Measurements from ENCODE around the gene SERTAD1.
"Not testable (repeated sequence)": the region's sequence is repeated elsewhere in the genome, so short reads cannot be mapped to it uniquely, and the experiment has no call there.

SERTAD1 gene

GRCh38 chr19:40422748-40423566 lies 2.8 kb downstream of the SERTAD1 start:
- DNase-seq (ENCODE audit: low read depth, low spot score) = no peak

GRCh38 chr19:40421993-40422747 lies 3.6 kb downstream of the SERTAD1 start:
- no peak for DNase-seq (ENCODE audit: low read depth, low spot score)

GRCh38 chr19:40420766-40421765 lies 4.7 kb downstream of the SERTAD1 start:
- no peak for DNase-seq (ENCODE audit: low read depth, low spot score)

GRCh38 chr19:40420451-40420765 lies 5.4 kb downstream of the SERTAD1 start:
- no peak for DNase-seq (ENCODE audit: low read depth, low spot score)

- DNase-seq (ENCODE audit: low read depth, low spot score) = no peak
These were observed 6.0 kb downstream of the SERTAD1 start for GRCh38 chr19:40419780-40420179.

- DNase-seq (ENCODE audit: low read depth, low spot score) = no peak
These were observed 6.7 kb downstream of the SERTAD1 start for GRCh38 chr19:40419066-40419612.

GRCh38 chr19:40418040-40418439 lies 7.8 kb downstream of the SERTAD1 start:
- DNase-seq (ENCODE audit: low read depth, low spot score) = no peak

- no peak for DNase-seq (ENCODE audit: low read depth, low spot score)
These were observed 8.2 kb downstream of the SERTAD1 start for GRCh38 chr19:40417643-40417981.

GRCh38 chr19:40416918-40417642 lies 8.7 kb downstream of the SERTAD1 start:
- DNase-seq (ENCODE audit: low read depth, low spot score) = no peak

GRCh38 chr19:40415768-40416167 lies 10.0 kb downstream of the SERTAD1 start:
- DNase-seq (ENCODE audit: low read depth, low spot score) = no peak

GRCh38 chr19:40414542-40415535 lies 11.0 kb downstream of the SERTAD1 start:
- no peak for DNase-seq (ENCODE audit: low read depth, low spot score)

- DNase-seq (ENCODE audit: low read depth, low spot score) = no peak
These were observed 12.4 kb downstream of the SERTAD1 start, which contains the start of gene PRX for GRCh38 chr19:40413291-40413845. Gene PRX, minus strand, starts transcription at chr19:40413378. Its CDS starts 5,446 bp downstream, at chr19:40407932.

GRCh38 chr19:40412866-40413265 lies 12.9 kb downstream of the SERTAD1 start:
- DNase-seq (ENCODE audit: low read depth, low spot score) = no peak

GRCh38 chr19:40411958-40412499 lies 13.8 kb downstream of the SERTAD1 start:
- no peak for DNase-seq (ENCODE audit: low read depth, low spot score)

GRCh38 chr19:40411125-40411842 lies 14.5 kb downstream of the SERTAD1 start:
- no peak for DNase-seq (ENCODE audit: low read depth, low spot score)

- DNase-seq (ENCODE audit: low read depth, low spot score) = no peak
These were observed 15.8 kb downstream of the SERTAD1 start for GRCh38 chr19:40410030-40410389.

- DNase-seq (ENCODE audit: low read depth, low spot score) = not testable (repeated sequence)
These were observed 17.2 kb downstream of the SERTAD1 start for GRCh38 chr19:40408598-40408925.

All from brain pericyte (primary cell).